Measurements from ENCODE around the gene ADARB1. TPM values are rescaled to one million over a fixed set of nuclear protein-coding genes. Genes with fewer than 3 reads are reported as not detected.

The ADARB1 gene
- polyA plus RNA-seq, 3 donors, result 0.40 to 2.6 (median 1.0) TPM

GRCh38 chr21:45164838-45165237, 90.5 kb downstream of the ADARB1 start:
- H2AFZ ChIP-seq (ENCODE audit: insufficient read depth, low read depth, low read length, poor library complexity, severe bottlenecking), result no peak overlapping the region
- 89% methylated on average over 6 of the region's 6 CpGs for WGBS (ENCODE audit: insufficient coverage)
- H3K27me3 ChIP-seq (ENCODE audit: control insufficient read depth in 2 of 2, insufficient read depth in 2 of 2, low read length in 2 of 2), result no peaks in the 10 kb centered on the region
- no peak overlapping the region for H3K27ac ChIP-seq (ENCODE audit: low read depth in 1 of 2, low read length in 2 of 2)
- no peak overlapping the region for H3K4me3 ChIP-seq (replicated peaks in 1 of 3; ENCODE audit: low read depth in 2 of 3, low read length in 3 of 3)
- H3K79me2 ChIP-seq (ENCODE audit: insufficient read depth, low read length), result no peaks in the 10 kb centered on the region
- Mint-ChIP-seq H3K36me3 (peaks cover 0 to 4% of the 10 kb centered on the region in 2 donors), H3K27me3 (ENCODE audit: low read depth in 3 of 3) (peaks cover 0 to 1% (median 0%) of the 10 kb centered on the region in 3 donors), H3K4me3 (no peak overlapping the region), H3K4me1 (peaks cover 22% of the 10 kb centered on the region), H3K9me3 (no peaks in the 10 kb centered on the region), H3K27ac (no peak overlapping the region)
- H3K9ac ChIP-seq (ENCODE audit: insufficient read depth, low read length, poor library complexity, severe bottlenecking), result no peak overlapping the region
- intact Hi-C loops (cut with micrococcal nuclease), result loop anchor here in 1 of 2 donors (10.0 kb wide), 1 partner anchor 100 kb away; no protein-coding TSS in a partner anchor
- H3K36me3 ChIP-seq (replicated peaks in 1 of 2; ENCODE audit: control insufficient read depth in 1 of 2, insufficient read depth in 2 of 2, low read length in 2 of 2), result no peaks in the 10 kb centered on the region
- H3K4me1 ChIP-seq (ENCODE audit: control insufficient read depth in 1 of 2, insufficient read depth in 2 of 2, low read length in 2 of 2), result peaks cover 12 to 19% of the 10 kb centered on the region in 2 donors
- no peak overlapping the region for H3K4me2 ChIP-seq (replicated peaks; ENCODE audit: extremely low read depth, low read length, poor library complexity, severe bottlenecking)
- no peak for TF ChIP-seq CTCF (IDR thresholded peaks at IDR 0.05)
- H3K9me3 ChIP-seq (replicated peaks in 1 of 2; ENCODE audit: control insufficient read depth in 1 of 2, insufficient read depth in 1 of 2, low read length in 2 of 2), result no peaks in the 10 kb centered on the region
- H4K20me1 ChIP-seq (ENCODE audit: insufficient read depth, low read length), result no peaks in the 10 kb centered on the region
- no peak for DNase-seq

- Mint-ChIP-seq H3K9me3 (no peaks in the 10 kb centered on the region), H3K4me1 (peaks cover 24% of the 10 kb centered on the region), H3K36me3 (peaks cover 0 to 6% of the 10 kb centered on the region in 2 donors), H3K27ac (no peak overlapping the region), H3K27me3 (ENCODE audit: low read depth in 3 of 3) (peaks cover 0 to 1% (median 0%) of the 10 kb centered on the region in 3 donors), H3K4me3 (no peak overlapping the region)
- Histone ChIP-seq H3K27ac (ENCODE audit: low read depth in 1 of 2, low read length in 2 of 2) (no peak overlapping the region), H4K20me1 (ENCODE audit: insufficient read depth, low read length) (no peaks in the 10 kb centered on the region), H3K27me3 (ENCODE audit: control insufficient read depth in 2 of 2, insufficient read depth in 2 of 2, low read length in 2 of 2) (no peaks in the 10 kb centered on the region), H3K36me3 (replicated peaks in 1 of 2; ENCODE audit: control insufficient read depth in 1 of 2, insufficient read depth in 2 of 2, low read length in 2 of 2) (peaks cover 0 to 2% of the 10 kb centered on the region in 2 donors), H3K9ac (ENCODE audit: insufficient read depth, low read length, poor library complexity, severe bottlenecking) (no peak overlapping the region), H3K4me3 (replicated peaks in 1 of 3; ENCODE audit: low read depth in 2 of 3, low read length in 3 of 3) (no peak overlapping the region), H2AFZ (ENCODE audit: insufficient read depth, low read depth, low read length, poor library complexity, severe bottlenecking) (no peak overlapping the region), H3K9me3 (replicated peaks in 1 of 2; ENCODE audit: control insufficient read depth in 1 of 2, insufficient read depth in 1 of 2, low read length in 2 of 2) (no peaks in the 10 kb centered on the region), H3K79me2 (ENCODE audit: insufficient read depth, low read length) (no peaks in the 10 kb centered on the region), H3K4me2 (replicated peaks; ENCODE audit: extremely low read depth, low read length, poor library complexity, severe bottlenecking) (no peak overlapping the region), H3K4me1 (ENCODE audit: control insufficient read depth in 1 of 2, insufficient read depth in 2 of 2, low read length in 2 of 2) (peaks cover 12 to 19% of the 10 kb centered on the region in 2 donors)
- DNase-seq, result no peak
- no peak for TF ChIP-seq CTCF (IDR thresholded peaks at IDR 0.05)
- intact Hi-C loops (cut with micrococcal nuclease), result loop anchor here in 1 of 2 donors (10.0 kb wide), 1 partner anchor 98 kb away; no protein-coding TSS in a partner anchor
- no CpG with 5 or more reads among the region's 5 CpGs for WGBS (ENCODE audit: insufficient coverage)
Measured at GRCh38 chr21:45166931-45167330, 92.6 kb downstream of the ADARB1 start.

Measured in CD14-positive monocyte (primary cell).